GM18909 (cell line): ENCODE results near the gene TMEM140.
"Not testable (repeated sequence)": the region's sequence is repeated elsewhere in the genome, so short reads cannot be mapped to it uniquely, and the experiment has no call there.

Experiments
- ATAC-seq: cut with Tn5 transposase; IDR thresholded peaks from one replicate; pipeline ENCODE4 v1.9.1; 2021; ENCODE audit warnings: mild to moderate bottlenecking; ENCODE audit not compliant: unreplicated experiment, poor library complexity

TMEM140 gene

GRCh38 chr7:135147899-135148721 is at the start of gene TMEM140:
TMEM140 (plus strand) TSS chr7:135148072; CDS start chr7:135164442, 16,370 bp downstream.
- peak; percentile 74 for ATAC-seq

- ATAC-seq, result no peak
These were observed 49.5 kb upstream of the TMEM140 start for GRCh38 chr7:135098391-135098790.

- ATAC-seq, result no peak
These were observed 47.0 kb upstream of the TMEM140 start for GRCh38 chr7:135100856-135101255.

DNA sequence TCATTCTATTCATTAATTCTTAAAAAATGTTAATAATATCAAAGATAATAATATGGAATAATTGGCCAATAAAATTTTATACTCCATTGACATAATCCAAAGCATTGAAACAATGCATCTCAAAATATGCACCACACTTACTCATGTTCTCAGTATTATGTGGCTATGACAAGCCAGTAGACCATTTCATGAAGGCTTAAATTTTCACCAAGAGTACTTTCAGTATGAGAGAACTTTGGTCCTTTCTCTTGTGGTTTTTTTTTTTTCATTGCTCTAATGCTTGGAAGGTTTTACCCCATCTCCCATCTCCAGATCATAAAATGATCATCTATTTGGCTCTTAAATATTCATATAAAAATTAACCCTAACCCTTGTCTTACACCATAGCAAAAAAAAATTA is 45.5 kb upstream of the TMEM140 start:
- ATAC-seq, result peak; percentile 88

DNA sequence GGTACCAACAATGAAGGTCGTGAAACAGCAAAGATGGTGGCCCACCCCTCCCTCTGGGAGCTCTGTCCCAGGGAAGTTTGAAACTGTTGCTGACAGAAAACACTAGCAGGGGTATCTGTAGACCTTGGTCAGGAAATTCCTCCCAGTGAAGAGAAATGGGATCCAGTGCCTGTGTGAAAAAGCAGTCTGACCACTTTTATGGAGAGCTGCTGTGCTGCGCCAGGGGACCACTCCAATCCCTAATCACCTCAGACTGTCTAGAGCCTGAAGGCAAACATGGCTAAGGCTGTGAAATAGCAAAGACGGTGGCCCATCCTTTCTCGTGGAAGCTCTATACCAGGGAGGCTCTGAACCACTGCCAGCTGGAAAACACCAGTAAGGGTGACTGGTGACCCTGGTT is 38.3 kb upstream of the TMEM140 start:
- ATAC-seq, result no peak

DNA sequence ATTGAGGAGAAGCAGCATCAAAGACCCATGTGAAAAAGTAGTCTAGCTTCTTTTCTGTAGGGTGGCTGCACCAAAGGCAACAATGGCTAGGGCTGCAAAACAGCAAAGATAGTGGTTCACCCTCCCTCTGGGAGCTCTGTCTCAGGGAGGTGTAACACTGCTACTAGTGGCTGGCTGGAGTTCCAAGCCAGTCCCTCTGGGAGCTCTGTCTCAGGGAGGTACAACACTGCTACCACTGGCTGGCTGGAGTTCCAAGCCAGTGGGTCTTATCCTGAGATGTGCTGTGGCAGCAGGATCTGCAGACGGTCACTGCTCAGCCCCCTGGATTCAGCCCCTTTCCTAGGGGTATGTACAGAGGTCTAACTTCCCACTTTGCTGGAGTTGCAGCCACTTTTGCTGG is 37.9 kb upstream of the TMEM140 start:
- ATAC-seq, result no peak

DNA sequence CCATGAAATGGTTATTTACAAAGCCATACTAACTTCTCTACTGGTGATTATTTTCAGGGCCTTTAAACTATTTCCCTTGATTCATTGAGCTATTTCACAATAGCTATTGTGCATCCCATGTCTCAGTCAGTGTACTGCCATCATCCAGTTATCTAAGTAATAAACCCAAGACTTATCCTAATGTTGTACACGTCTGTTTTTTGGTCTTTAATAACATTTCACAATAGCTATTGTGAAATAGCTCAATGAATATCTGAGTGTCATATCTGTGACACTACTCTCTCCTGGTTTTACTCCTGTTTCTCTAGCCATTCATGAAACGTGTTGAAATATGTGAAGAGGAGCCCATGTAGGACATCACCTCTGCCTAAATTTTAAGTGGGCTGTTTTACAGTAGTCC is 36.5 kb upstream of the TMEM140 start:
- no peak for ATAC-seq

GRCh38 chr7:135114622-135115021 is 33.2 kb upstream of the TMEM140 start:
- no peak for ATAC-seq

GRCh38 chr7:135117096-135117495 is 30.8 kb upstream of the TMEM140 start:
- ATAC-seq, result no peak

DNA sequence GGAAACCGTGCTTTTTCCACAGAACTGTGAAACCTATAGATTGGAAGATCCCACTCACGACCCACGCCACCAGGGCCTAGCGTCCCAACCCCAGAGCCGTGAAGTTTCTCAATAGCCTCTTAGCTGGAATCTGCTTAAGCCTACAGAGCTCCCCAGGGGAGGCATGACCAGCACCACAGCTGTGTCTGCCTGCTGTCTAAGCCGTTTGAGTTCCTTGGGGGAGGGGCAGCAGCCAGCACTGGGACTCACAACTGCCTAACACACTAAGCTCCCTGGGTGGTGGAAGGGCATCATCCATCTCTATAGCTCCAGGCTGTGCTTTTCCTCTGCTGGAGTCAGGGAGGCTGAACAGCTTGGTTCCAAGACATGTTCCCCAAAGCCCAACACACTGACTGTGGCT is 26.0 kb upstream of the TMEM140 start:
- ATAC-seq, result no peak

DNA sequence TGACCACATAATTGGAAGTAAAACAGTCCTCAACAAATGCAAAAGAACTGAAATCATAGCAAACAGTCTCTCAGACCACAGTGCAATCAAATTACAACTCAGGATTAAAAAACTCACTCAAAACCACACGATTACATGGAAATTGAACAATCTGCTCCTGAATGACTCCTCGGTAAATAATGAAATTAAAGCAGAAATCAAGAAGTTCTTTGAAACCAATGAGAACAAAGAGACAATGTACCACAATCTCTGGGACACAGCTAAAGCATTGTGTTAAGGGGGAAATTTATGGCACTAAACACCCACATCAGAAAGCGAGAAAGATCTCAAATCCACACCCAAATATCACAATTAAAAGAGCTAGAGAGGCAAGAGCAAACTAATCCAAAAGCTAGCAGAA is 23.2 kb upstream of the TMEM140 start:
- ATAC-seq, result not testable (repeated sequence)

GRCh38 chr7:135128931-135129330 is 18.9 kb upstream of the TMEM140 start:
- ATAC-seq, result no peak

DNA sequence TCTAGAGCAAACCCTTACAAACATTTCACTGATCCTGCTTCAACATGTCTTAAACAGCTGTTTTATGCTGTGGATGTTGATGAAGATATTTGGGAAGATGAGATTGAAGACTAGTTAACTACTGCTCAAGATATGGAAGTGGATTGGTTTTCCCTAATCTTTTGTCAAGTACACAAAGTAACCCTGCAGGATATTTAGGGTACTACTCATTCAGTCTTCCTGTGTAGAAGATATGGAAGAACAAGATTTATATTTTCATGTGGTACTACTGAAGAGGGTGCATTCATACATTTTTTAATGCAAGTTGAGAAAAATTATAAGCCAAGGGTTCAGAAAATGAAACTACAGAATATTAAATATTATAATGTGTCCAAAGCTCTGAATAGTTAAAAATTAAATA is 18.3 kb upstream of the TMEM140 start:
- ATAC-seq, result no peak

DNA sequence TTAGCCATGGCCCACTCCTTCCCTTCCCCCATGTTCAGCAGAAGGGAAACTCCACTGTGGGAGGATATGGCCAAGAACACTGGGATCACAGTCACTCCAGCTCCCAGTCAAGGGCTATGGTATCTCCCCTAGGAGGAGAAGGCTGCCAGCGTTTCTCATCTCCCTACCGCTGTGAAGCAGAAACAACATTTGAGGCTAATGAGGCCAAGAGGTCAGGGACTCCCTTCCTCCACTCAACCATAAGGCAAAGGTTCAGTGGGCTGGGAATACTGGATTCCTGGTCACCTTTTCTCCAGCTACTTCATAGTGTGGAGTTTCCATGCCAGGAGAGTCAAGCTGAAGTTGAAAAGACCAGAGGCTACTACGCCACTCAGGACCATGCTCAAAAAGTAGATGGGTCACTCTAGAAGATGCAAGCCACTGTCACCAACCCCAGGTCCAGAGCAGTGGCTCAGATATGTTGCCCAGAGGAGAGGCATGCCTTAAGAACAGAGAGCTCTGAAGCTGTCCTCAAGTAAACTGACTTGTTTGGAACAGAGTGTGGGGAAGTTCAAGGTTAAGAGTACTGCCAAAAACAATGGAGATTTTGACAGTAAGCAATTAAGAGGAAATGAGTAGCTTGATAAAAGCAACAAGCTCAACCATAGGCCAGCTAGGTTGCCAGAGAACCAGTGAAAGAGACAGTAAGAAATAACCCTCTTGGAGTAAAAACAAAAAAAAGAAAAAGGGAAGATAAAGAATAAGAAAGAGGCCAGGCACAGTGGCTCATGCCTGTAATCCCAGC is 3.8 kb upstream of the TMEM140 start:
- ATAC-seq, result no peak

- ATAC-seq, result no peak
These were observed 452 bp upstream of the TMEM140 start for GRCh38 chr7:135147341-135147898.

DNA sequence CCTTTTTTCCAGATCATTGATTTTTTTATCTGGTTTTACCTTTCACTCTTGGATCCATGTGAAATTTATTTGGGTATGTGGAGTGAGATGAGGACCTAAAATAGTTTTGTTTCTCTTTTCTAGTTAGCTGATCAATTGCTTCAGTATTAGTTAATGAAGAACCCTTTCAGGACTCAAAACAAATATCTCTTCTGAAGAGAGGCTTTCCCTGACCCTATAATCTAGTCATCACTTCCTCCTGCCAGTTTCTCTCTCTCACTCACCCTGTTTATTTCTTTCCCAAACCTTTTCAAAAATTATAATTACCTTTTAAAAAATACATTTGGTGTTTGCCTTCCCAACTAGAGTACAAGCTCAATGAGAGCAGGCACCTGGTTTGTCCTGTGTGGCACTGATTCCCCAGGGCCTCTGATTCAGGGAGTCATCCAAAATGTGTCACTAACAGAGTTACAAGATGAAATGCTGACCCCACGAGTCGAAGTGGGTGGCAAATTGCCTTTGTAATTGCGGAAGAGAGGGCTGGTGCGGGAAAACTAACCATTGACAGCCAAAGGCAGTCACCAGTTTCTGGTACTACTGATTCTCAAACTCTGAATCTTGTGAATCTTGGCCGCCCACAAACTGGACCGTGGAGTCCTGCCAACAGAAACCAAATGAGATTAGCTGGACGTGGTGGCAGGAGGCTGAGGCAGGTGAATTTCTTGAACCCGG is 2.4 kb downstream of the TMEM140 start:
- no peak for ATAC-seq

DNA sequence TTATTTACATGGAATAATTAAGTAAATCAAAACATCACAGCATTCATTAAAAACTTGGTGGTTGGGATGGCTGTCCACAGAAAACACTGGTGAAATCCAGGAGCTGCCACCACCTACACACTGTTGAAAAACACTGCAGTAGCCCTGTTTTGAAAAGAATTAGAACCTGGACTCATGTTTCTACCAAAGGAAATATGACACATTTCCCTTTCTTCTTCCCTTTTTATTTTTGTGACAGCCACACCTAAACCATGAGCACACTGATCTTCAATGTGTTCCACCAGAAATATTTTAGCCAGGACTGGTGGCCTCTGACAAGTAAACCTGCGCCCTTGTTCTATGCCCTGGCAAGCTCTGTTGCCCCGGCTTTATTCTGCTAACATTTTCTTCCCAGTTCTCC is 3.3 kb downstream of the TMEM140 start:
- ATAC-seq, result no peak

DNA sequence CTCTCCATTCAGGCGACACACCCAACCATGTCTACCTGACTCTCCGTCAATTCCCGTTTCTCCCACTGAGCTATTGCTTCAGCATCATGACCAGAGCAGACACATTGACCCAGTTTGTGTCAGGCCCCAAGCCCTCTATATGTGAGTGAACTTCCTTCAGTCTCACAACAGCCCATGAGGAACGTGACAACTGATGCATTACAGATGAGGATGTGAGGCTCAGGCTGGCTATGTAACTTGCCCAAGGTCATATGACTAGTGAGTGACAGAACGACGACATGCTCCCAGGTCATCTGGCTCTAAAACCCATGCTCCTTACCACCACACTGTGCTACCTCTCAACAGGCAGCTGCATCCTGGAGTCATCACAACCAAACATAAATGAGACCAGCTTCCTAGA is 3.7 kb downstream of the TMEM140 start:
- ATAC-seq, result peak; percentile 25

DNA sequence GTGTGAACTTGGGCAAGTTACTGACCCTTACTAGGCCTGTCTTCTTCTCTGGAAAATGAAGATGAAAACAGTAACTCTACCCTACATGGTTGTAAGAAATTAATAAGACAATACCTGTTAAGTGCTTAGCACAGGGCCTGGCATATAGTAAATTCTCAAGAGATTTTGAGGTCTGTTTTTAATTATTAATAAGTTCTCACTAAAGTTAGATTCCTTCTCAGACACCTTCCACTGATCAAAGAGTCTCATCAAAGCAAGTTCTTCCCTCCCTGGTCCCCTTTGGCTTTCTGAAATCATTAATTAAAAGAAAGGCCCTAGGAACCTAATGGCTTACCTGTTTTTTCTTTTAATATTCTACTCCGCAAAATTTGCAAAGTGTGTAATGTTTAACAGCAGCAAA is 4.6 kb downstream of the TMEM140 start:
- ATAC-seq, result no peak

DNA sequence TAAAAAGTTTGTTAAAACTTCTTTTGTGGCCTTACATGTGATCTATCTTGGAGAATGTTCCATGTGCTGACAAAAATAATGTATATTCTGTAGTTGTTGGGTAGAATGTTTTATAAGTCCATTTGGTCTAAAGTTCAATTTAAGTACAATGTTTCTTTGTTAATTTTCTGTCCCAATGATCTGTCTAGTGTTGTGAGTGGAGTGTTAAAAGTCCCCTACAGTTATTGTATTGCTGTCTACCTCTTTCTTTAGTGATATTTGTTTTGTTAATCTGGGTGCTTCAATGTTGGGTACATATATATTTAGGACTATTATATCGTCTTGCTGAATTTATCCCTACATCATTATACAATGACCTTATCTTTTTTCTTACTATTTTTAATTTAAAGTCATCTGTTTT is 6.9 kb downstream of the TMEM140 start:
- ATAC-seq, result no peak

DNA sequence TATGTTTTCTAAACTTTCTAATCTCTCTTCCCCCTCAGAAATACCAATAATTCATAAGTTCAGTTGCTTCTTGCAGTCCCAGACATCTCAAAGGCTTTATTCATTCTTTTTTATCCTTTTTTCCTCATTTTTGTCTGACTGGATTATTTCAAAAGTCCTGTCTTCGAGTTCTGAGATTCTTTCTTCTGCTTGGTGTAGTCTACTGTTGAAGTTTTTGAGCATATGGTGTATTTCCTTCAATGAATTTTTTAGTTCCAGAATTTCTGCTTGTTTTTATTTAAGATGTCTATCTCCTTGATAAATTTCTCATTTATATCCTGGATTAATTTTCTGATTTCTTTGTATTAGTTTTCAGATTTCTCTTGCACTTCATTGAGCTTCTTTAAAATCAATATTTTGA is 8.4 kb downstream of the TMEM140 start:
- ATAC-seq, result no peak
